Activated CD8-positive, alpha-beta memory T cell treated with anti-CD3 and anti-CD28 coated beads for 24 hours (primary cell): ENCODE data around the gene ALG9.
"Not testable (repeated sequence)": the region's sequence is repeated elsewhere in the genome, so short reads cannot be mapped to it uniquely, and the experiment has no call there.

ENCODE experiments used
- DNase-seq: peaks from one replicate; pipeline ENCODE4 v3.0.0-alpha.2; 2020

ALG9 gene

GRCh38 chr11:111792955-111793500 lies 78.4 kb downstream of the ALG9 start:
- DNase-seq, result no peak

DNA sequence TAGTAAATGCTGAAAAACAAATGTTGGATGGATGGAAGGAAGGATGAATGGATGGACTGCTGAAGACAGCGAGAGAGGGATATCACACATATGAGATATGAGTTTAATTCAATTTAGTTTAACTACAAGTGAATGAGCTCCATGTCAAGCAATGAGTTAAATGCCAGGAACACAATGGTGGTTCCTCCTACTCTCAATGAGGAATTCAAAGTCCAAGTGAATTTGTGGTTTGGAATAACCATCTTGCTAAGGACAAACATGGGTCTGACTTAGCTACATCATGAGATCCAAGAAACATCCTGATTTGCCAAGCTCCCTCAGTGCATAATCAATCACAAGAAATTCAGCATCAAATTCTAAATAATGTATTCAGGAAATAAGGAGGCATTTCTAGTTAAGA lies 79.1 kb downstream of the ALG9 start:
- DNase-seq, result no peak

DNA sequence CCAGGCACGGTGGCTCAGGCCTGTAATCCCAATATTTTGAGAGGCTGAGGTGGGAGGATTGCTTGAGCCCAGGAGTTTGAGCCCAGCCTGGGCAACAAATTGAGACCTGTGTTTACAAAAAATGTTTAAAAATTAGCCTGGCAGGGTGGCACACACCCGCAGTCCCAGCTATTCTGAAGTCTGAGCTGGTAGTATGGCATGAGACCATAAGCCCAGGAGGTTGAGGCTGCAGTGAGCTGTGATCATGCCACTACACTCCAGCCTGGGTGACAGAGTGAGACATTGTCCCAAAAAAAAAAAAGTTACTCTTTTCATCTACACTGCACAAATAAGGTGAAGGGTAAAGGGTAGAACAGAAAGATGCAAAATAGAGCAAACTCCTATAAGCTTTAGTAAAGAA lies 82.9 kb downstream of the ALG9 start:
- no peak for DNase-seq

GRCh38 chr11:111788051-111788450 lies 83.3 kb downstream of the ALG9 start:
- no peak for DNase-seq

- DNase-seq, result no peak
Measured at GRCh38 chr11:111785886-111786412, 85.4 kb downstream of the ALG9 start.

DNA sequence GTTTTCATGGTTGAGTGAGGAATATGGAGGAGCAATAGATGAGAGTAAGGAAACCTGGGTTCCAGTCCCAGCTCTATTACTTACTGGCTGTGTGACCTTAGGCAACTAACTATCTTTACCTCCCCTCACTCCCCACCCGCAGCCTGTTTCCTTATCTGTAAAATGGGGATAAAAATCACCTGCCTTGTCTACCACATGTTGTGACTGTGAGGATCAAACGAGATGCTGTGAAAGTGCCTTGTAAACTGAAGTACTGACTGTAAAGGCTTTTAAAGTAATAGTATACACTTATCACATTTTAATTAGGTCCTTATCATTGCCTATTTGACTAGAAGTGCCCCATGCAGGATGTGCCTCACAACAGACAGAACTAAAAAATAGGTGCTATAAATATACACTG lies 86.3 kb downstream of the ALG9 start:
- DNase-seq, result no peak

DNA sequence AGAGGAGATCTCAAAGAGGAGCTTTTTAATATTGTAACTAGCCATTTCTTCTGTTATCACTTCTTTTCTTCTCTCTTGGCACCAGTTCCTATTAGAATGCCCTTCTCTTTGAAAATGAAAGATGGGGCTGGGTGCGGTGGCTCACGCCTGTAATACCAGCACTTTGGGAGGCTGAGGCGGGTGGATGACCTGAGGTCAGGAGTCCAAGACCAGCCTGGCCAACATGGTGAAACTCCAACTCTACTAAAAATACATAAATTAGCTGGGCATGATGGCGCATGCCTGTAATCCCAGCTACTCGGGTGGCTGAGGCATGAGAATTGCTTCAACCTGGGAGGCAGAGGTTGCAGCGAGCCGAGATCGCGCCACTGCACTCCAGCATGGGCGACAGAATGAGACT lies 87.1 kb downstream of the ALG9 start:
- DNase-seq, result not testable (repeated sequence)

DNA sequence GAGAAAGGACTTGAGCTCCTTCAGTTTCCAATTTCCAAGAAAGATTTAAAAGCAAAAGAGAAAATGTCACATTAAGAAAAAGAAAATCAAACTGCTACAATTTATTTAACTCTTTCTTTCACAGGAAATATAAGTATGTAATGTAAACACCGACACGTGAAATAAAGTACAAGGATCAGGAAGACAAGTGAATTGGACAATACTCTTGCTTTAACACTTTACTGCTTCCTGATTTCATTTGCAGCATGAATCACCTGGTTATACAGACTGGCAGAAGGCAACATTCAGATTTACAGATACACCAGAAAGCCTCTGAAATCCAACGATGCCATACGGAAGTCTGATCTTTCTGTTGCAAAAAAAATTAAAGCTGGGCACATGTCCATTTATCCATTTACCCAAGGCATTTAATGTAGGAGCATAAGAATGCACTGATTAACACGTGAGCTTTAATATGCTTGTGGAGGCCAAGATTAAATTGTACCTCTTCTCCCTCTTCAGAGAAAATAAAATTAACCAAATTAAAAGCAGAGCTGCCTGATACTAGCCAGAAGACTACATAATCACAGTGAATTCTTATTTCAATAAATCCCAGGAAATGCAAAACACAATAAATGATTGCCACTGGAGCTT lies 89.2 kb downstream of the ALG9 start:
- no peak for DNase-seq

GRCh38 chr11:111779118-111779517 lies 92.3 kb downstream of the ALG9 start:
- no peak for DNase-seq

- DNase-seq, result no peak
Measured at GRCh38 chr11:111778047-111778558, 93.3 kb downstream of the ALG9 start.

GRCh38 chr11:111777094-111778046 lies 94.0 kb downstream of the ALG9 start:
- no peak for DNase-seq

DNA sequence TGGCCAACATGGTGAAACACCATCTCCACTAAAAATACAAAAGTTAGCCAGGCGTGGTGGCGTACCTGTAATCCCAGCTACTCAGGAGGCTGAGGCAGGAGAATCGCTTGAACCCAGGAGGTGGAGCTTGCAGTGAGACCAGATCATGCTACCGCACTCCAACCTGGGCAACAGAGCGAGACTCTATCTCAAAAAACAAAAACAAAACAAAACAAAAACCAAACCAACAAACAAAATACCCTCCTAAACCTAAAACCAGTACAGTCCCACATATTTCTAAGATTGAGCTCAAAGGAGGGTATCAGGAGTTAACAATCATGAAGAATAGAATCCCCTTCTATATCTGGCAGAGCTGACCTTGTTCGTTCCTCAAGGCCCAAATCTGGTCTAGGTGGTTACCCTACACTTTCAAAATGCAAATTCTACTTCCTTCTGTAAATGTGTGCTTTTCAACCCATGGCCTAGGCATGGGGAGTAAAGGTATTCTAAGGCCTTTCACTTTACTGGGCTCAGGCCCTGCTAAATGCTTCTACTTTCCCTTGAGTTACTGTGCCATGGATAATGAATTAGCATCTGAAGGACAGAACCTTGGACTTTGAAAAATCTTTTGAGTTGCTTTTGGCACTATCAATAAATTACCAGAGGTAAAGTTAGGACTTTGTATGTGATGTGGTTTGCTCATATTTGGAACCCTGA lies 94.8 kb downstream of the ALG9 start:
- no peak for DNase-seq

DNA sequence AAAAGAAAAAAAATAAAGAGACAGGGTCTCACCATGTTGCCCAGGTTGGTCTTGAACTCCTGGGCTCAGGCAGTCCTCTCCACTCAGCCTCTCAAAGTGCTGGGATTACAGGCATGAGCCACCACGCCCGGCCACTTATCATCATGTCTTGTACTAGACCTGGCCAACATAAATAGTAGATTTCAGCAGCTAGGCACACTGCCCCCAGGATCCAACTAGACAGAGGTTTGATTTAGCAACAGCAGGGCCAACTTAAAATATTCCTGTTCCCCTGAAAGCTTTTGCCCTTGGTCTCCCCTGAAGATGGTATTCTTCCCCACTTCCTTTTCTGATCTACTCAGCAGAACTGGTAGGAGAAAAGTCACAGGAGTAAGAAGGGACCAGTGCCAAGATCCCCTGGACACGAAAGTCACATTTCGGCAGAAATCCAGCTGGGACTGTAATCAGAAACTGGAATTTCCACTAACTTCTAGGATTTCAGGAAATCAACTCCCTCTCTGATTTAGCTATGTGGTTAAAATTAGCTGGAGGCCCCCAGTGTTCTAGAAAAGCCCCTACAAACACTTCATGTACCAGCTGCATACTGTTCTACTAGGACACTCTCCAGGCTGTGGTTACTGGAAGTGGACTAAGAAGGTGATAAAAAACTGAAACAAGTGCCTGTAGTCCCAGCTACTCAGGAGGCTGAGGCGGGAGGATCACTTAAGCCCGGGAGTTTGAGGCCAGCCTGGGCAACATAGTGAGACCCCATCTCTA lies 96.2 kb downstream of the ALG9 start:
- DNase-seq, result no peak

DNA sequence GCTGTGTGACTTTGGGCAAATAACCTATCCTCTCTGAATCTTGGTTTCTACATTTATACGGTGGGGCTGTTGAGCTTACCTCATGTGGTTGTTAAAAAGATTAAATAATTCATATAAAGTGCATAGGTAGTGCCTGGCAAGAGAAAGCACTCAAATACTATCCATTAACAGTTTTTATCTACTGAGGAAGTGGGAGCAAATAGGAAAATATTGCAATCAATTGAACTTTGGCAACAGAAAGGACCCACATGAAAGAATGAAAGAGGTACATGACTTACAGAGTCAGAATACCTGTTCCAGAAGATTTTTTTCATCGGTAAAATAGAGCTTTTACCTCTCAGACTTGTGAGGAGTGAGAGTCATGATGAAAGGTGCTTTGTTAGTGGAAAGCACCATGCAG lies 98.8 kb downstream of the ALG9 start:
- no peak for DNase-seq

DNA sequence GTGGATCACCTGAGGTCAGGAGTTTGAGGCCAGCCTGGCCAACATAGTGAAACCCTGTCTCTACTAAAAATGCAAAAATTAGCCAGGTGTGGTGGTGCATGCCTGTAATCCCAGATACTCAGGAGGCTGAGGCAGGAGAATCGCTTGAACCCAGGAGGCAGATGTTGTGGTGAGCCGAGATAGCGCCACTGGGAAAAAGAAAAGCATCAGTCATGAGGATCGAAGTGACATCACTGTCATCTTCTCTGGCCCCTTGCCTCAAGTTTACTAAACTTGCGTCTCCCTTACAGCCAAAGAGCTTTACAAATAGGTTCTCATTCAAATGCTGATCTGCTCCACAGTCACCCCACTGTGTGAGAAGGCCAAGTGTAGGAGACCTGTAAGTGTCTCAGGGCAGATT lies 100.2 kb downstream of the ALG9 start:
- DNase-seq, result not testable (repeated sequence)

- DNase-seq, result no peak
Measured at GRCh38 chr11:111770581-111771134, 100.7 kb downstream of the ALG9 start.

- DNase-seq, result no peak
Measured at GRCh38 chr11:111766834-111767142, 104.6 kb downstream of the ALG9 start.

GRCh38 chr11:111765984-111766833 lies 105.2 kb downstream of the ALG9 start, which contains the start of gene PPP2R1B:
TSS of gene PPP2R1B (minus strand) at chr11:111766389. CDS start at chr11:111766361, 28 bp downstream.
- peak; percentile 90 for DNase-seq

DNA sequence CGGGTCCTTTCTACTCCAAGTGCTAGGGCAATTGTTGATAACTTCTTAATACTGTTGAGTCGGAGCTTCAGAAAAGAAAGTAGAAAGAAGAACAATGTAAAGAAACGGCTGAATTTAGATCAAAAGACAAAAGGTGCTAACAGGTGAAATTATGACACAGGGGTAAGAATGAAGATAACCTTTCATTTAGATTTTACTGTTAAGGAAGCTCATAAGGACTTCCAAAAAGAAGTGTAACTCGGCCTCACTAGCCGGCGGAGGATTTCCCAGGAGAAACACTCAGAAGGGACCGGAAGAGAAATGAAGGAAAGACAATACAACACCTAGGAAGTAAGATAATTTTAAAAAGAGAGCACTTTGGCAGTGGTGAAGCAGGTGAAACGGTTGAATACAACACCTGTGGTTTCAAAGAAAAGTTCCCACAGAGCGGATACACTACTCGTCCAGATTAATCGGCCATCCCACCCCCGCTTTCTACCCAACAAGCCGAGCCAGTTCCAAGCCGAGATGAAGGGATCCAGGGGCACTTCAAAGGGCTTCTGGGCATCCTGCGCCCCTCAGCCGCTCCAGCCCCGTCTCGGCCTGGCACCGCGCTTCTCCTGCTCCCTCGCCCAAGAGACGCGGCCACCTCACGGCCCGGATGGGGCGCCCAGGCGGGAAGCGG lies 105.9 kb downstream of the ALG9 start:
- no peak for DNase-seq

GRCh38 chr11:111764621-111765020 lies 106.8 kb downstream of the ALG9 start:
- DNase-seq, result no peak
